ENCODE measurements around the gene HDDC3.

The HDDC3 gene

DNA sequence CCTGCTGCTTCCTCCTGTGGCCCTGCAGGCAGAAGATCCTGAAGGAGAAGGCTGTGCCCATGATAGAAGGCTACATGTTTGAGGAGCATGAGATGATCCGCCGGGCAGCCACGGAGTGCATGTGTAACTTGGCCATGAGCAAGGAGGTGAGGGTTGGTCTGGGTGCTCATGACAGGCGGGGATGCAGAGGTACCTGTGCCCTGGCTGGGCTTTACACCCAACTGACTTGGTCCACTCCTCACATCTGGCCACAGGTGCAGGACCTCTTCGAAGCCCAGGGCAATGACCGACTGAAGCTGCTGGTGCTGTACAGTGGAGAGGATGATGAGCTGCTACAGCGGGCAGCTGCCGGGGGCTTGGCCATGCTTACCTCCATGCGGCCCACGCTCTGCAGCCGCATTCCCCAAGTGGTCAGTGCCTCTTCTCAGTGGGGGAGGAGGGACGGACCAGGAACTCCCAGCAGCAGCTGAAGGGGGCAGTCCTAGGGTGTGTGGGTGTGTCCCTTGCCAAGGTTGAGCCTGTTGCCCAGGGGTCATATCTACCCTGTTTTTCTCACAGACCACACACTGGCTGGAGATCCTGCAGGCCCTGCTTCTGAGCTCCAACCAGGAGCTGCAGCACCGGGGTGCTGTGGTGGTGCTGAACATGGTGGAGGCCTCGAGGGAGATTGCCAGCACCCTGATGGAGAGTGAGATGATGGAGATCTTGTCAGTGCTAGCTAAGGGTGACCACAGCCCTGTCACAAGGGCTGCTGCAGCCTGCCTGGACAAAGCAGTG is 20.7 kb upstream of the HDDC3 start:
- no peak for TF ChIP-seq ZFX (IDR thresholded peaks at IDR 0.05)
- TF ChIP-seq, protein P1, sequence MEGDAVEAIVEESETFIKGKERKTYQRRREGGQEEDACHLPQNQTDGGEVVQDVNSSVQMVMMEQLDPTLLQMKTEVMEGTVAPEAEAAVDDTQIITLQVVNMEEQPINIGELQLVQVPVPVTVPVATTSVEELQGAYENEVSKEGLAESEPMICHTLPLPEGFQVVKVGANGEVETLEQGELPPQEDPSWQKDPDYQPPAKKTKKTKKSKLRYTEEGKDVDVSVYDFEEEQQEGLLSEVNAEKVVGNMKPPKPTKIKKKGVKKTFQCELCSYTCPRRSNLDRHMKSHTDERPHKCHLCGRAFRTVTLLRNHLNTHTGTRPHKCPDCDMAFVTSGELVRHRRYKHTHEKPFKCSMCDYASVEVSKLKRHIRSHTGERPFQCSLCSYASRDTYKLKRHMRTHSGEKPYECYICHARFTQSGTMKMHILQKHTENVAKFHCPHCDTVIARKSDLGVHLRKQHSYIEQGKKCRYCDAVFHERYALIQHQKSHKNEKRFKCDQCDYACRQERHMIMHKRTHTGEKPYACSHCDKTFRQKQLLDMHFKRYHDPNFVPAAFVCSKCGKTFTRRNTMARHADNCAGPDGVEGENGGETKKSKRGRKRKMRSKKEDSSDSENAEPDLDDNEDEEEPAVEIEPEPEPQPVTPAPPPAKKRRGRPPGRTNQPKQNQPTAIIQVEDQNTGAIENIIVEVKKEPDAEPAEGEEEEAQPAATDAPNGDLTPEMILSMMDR (conservative IDR thresholded peaks at IDR 0.05), result no peak
- no peak overlapping the region for H3K27ac ChIP-seq

DNA sequence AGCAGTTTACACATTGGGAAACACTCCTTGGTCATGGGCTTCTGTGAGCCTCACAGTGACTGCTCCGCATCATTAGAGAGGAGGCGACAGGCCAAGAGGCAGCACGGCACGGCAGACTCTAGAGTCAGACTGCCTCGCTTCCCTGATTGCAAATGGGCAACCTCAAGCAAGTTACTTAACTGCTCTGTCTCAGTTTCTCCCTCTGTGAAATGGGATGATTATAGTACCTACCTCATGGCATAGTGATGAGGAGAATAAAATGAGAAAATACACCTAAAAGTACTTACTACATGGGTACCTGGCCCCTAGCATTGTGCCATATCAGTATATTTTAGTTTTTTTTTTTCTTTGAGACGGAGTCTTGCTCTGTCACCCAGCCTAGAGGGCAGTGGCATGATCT is 18.3 kb upstream of the HDDC3 start:
- no peak for TF ChIP-seq ZFX (IDR thresholded peaks at IDR 0.05)
- TF ChIP-seq, protein P1 (conservative IDR thresholded peaks at IDR 0.05), result no peak
- H3K27ac ChIP-seq, result no peak overlapping the region

DNA sequence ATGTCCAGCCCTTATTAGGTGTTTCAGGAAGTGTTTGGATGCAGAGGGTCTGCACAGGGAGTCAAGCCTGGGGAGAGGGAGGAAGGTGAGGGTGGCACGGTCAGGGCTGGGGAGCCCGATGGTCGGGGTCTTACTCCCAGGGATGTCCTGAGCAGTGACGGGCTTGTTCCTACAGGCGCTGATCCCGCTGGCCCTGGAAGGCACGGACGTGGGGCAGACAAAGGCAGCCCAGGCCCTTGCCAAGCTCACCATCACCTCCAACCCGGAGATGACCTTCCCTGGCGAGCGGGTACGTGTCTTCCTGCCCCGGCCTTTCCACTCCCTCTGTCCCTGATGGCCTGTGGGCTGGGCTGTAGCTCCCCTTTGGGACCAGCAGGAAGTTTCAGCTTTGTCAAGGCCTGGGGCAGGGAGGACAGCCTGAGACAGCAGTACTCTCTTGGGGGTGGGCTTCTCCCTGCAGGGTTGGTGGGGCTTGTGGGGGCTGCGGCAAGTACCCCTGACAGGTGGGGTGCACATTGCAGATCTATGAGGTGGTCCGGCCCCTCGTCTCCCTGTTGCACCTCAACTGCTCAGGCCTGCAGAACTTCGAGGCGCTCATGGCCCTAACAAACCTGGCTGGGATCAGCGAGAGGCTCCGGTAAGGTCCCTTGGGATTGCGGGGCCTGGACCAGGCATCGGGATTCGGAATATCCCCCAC is 17.8 kb upstream of the HDDC3 start:
- no peak overlapping the region for H3K27ac ChIP-seq
- TF ChIP-seq, protein P1 (conservative IDR thresholded peaks at IDR 0.05), result no peak
- no peak for TF ChIP-seq ZFX (IDR thresholded peaks at IDR 0.05)

DNA sequence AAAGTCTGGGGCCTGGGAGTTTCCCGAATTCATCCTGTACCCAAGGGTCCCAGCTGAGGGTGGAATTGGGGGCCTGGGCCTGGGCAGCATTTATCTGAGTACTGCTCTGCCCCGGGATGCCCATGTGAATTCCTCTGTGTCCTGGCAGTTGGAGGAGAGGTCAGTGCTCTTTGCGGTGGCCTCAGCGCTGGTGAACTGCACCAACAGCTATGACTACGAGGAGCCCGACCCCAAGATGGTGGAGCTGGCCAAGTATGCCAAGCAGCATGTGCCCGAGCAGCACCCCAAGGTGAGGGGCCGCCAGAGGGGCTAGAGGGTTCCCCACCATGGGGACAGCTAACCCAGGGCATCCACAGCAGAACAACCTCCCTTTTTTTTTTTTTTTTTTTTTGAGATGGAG is 16.2 kb upstream of the HDDC3 start:
- no peak for TF ChIP-seq ZFX (IDR thresholded peaks at IDR 0.05)
- TF ChIP-seq, protein P1 (conservative IDR thresholded peaks at IDR 0.05), result no peak
- no peak overlapping the region for H3K27ac ChIP-seq

DNA sequence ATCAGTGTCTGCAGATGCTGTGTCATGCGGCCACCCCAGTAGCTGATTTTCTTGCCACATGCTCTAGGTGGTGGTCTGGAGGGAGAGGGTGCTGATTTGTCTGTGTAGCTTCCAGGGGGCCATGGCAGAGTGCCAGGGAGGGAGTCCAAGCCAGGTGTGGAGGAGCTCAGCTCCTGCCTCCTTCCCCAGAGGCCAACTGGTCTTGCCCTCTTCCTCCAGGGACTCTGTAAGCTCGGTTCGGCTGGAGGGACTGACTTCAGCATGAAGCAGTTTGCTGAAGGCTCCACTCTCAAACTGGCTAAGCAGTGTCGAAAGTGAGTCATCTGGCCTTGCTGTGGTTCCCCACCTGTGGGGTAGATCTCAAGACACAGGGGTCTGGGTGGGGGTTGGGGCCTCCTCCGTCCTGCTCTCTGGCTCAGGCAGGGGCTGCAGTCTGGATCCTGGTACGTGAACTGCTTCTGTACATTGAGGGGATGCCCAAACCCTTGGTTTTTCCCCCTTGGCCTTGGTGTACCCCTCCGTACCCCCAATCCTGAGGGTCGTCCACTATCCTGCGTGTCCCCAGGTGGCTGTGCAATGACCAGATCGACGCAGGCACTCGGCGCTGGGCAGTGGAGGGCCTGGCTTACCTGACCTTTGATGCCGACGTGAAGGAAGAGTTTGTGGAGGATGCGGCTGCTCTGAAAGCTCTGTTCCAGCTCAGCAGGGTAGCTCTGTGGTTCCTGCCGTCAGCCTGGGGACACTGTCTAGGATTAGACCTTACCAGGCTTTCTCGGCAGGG is 15.4 kb upstream of the HDDC3 start:
- H3K27ac ChIP-seq, result no peak overlapping the region
- TF ChIP-seq, protein P1 (conservative IDR thresholded peaks at IDR 0.05), result no peak
- no peak for TF ChIP-seq ZFX (IDR thresholded peaks at IDR 0.05)

DNA sequence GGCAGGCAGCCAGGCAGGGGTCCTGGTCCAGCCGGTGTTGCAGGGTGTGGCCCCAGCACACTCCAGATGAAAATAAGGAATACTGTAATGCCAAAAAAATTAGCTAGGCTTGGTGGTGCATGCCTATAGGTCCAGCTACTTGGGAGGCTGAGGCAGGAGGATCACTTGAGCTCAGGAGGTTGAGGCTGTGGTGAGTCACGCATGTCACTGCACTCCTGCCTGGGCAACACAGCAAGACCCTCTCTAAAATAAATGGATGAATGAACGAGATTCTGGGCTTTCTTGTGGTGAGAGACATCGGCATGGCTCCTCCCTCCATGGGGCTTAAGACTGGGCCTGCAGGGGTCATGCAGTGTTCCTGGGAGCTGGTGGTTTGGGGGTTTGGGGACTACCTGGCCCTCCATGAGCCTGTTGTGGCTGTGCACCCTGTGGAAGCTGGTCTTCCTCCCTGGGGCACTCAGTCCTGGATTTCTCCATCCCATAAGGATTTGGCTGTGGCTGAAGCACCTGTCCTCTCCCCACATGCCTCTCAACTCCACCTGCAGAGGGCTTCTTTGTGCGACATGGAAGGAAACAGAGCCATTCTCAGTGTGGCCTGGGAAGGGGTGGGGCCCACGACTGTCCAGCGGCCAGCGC is 14.7 kb upstream of the HDDC3 start:
- TF ChIP-seq, protein P1 (conservative IDR thresholded peaks at IDR 0.05), result no peak
- no peak for TF ChIP-seq ZFX (IDR thresholded peaks at IDR 0.05)
- H3K27ac ChIP-seq, result no peak overlapping the region
